ENCODE data around the gene C1QTNF1.
A peak's percentile ranks its signal among the peaks of the same experiment; 100 is the strongest.

- TF ChIP-seq CTCF (IDR thresholded peaks at IDR 0.05) (peak; percentile 78 to 90 (median 84)), POLR2A (IDR thresholded peaks at IDR 0.05) (no peak)
These were observed 63.6 kb downstream of the C1QTNF1 start for GRCh38 chr17:79087428-79088143.

All from Peyer's patch (tissue), 4 donors.